WTC11 (cell line): ENCODE measurements around the gene NEO1. TPM values are rescaled to one million over a fixed set of nuclear protein-coding genes. Genes with fewer than 3 reads are reported as not detected.

ENCODE experiments used
- ATAC-seq: fragments of 200-7000 bp; cut with Tn5 transposase; 2 replicates; pipeline ENCODE4 v1.10.0; 2021; ENCODE audit warnings: mild to moderate bottlenecking, moderate library complexity
- CTCF ChIA-PET: fragments of 300-600 bp; sonication (Branson Sonifier 250); formaldehyde crosslinking; loops from one replicate; lab custom pipeline; 2021; ENCODE audit warnings: antibody characterized with exemption; lab: Charles Lee
- POLR2A ChIA-PET: fragments of 350-600 bp; sonication (Branson Sonifier 250); formaldehyde crosslinking; loops from one replicate; lab custom pipeline; 2021; ENCODE audit warnings: antibody characterized with exemption; lab: Charles Lee
- DNase-seq: peaks from one replicate; pipeline ENCODE4 v3.0.0; 2021; ENCODE audit warnings: low spot score
- H3K27ac Mint-ChIP-seq: 2 replicates; pipeline ENCODE4 v1.8.0; 2021; ENCODE audit warnings: mixed read lengths
- H3K27me3 Mint-ChIP-seq: 2 replicates; pipeline ENCODE4 v1.8.0; 2021; ENCODE audit warnings: low read depth, mild to moderate bottlenecking, moderate library complexity, mixed read lengths
- H3K36me3 Mint-ChIP-seq: 2 replicates; pipeline ENCODE4 v1.8.0; 2021; ENCODE audit warnings: mixed read lengths
- H3K4me1 Mint-ChIP-seq: 2 replicates; pipeline ENCODE4 v1.8.0; 2022; ENCODE audit warnings: mixed read lengths
- H3K4me3 Mint-ChIP-seq: 2 replicates; pipeline ENCODE4 v1.8.0; 2021; ENCODE audit warnings: mild to moderate bottlenecking, moderate library complexity, mixed read lengths
- H3K9me3 Mint-ChIP-seq: 2 replicates; pipeline ENCODE4 v1.8.0; 2021; ENCODE audit warnings: mixed read lengths
- ETV6 ChIP-seq: sonication (generic); formaldehyde crosslinking; IDR thresholded peaks from 2 replicates; pipeline ENCODE4 v1.8.1; 2022; ENCODE audit warnings: mild to moderate bottlenecking, missing genetic modification reagents
- FOXK1 ChIP-seq: sonication (generic); formaldehyde crosslinking; IDR thresholded peaks from 2 replicates; pipeline ENCODE4 v1.8.0; 2022; ENCODE audit warnings: mild to moderate bottlenecking, moderate library complexity, missing genetic modification reagents
- IRF2 ChIP-seq: sonication (generic); formaldehyde crosslinking; IDR thresholded peaks from 2 replicates; pipeline ENCODE4 v1.8.0; 2022; ENCODE audit warnings: low read depth, missing genetic modification reagents, borderline replicate concordance
- JAZF1 ChIP-seq: fragments of 250-450 bp; sonication (Bioruptor Pico); IDR thresholded peaks from 2 replicates; pipeline ENCODE4 v1.9.0; 2021; ENCODE audit warnings: moderate library complexity, mild to moderate bottlenecking, inconsistent platforms
- NFATC4 ChIP-seq: fragments of 250-450 bp; sonication (Bioruptor Pico); IDR thresholded peaks from 2 replicates; pipeline ENCODE4 v1.9.0; 2021; ENCODE audit warnings: mild to moderate bottlenecking
- PRRX2 ChIP-seq: fragments of 250-450 bp; sonication (Bioruptor Pico); IDR thresholded peaks from 2 replicates; pipeline ENCODE4 v1.8.0; 2021; ENCODE audit warnings: mild to moderate bottlenecking
- RORB ChIP-seq: fragments of 250-450 bp; sonication (Bioruptor Pico); IDR thresholded peaks from 2 replicates; pipeline ENCODE4 v1.9.0; 2021; ENCODE audit warnings: mild to moderate bottlenecking
- SMAD4 ChIP-seq: sonication (generic); formaldehyde crosslinking; IDR thresholded peaks from 2 replicates; pipeline ENCODE4 v1.8.0; 2022; ENCODE audit warnings: mild to moderate bottlenecking, missing genetic modification reagents
- SP1 ChIP-seq: sonication (generic); formaldehyde crosslinking; conservative IDR thresholded peaks from 2 replicates; pipeline ENCODE4 v1.8.1; 2022; ENCODE audit warnings: missing genetic modification reagents
- TEAD1 ChIP-seq: sonication (generic); formaldehyde crosslinking; IDR thresholded peaks from 2 replicates; pipeline ENCODE4 v1.8.0; 2022; ENCODE audit warnings: mild to moderate bottlenecking, missing genetic modification reagents
- TEAD4 ChIP-seq: sonication (generic); formaldehyde crosslinking; IDR thresholded peaks from 2 replicates; pipeline ENCODE4 v1.8.0; 2022; ENCODE audit warnings: mild to moderate bottlenecking, missing genetic modification reagents
- total RNA-seq: library from RNA; stranded (reverse); gene quantifications from 3 replicates; pipeline ENCODE4 v1.2.3, GENCODE V29; 2021
- TF ChIP-seq, protein P1 (sequence below): fragments of 250-450 bp; sonication (Bioruptor Pico); IDR thresholded peaks from 2 replicates; pipeline ENCODE4 v1.9.0; 2021; ENCODE audit warnings: mild to moderate bottlenecking, borderline replicate concordance
- TF ChIP-seq, protein P2 (sequence below): fragments of 250-450 bp; sonication (Bioruptor Pico); IDR thresholded peaks from 2 replicates; pipeline ENCODE4 v1.9.0; 2021; ENCODE audit warnings: moderate library complexity, mild to moderate bottlenecking, inconsistent platforms, borderline replicate concordance
- TF ChIP-seq, protein P3 (sequence below): fragments of 200-600 bp; IDR thresholded peaks from 2 replicates; pipeline ENCODE4 v1.8.0; 2022; ENCODE audit warnings: antibody characterized with exemption
- TF ChIP-seq, protein P4 (sequence below): sonication (generic); formaldehyde crosslinking; IDR thresholded peaks from 2 replicates; pipeline ENCODE4 v1.8.1; 2023; ENCODE audit warnings: mild to moderate bottlenecking, missing genetic modification reagents
- TF ChIP-seq, protein P5 (sequence below): sonication (generic); formaldehyde crosslinking; IDR thresholded peaks from 2 replicates; pipeline ENCODE4 v1.8.1; 2023; ENCODE audit warnings: mild to moderate bottlenecking, missing genetic modification reagents
- TF ChIP-seq, protein P6 (sequence below): fragments of 250-450 bp; sonication (Bioruptor Pico); IDR thresholded peaks from 2 replicates; pipeline ENCODE4 v2.1.2; 2022; ENCODE audit warnings: mild to moderate bottlenecking, moderate library complexity

The NEO1 gene
- total RNA-seq, 1 experiment from 2014 or later = 37.1 TPM

DNA sequence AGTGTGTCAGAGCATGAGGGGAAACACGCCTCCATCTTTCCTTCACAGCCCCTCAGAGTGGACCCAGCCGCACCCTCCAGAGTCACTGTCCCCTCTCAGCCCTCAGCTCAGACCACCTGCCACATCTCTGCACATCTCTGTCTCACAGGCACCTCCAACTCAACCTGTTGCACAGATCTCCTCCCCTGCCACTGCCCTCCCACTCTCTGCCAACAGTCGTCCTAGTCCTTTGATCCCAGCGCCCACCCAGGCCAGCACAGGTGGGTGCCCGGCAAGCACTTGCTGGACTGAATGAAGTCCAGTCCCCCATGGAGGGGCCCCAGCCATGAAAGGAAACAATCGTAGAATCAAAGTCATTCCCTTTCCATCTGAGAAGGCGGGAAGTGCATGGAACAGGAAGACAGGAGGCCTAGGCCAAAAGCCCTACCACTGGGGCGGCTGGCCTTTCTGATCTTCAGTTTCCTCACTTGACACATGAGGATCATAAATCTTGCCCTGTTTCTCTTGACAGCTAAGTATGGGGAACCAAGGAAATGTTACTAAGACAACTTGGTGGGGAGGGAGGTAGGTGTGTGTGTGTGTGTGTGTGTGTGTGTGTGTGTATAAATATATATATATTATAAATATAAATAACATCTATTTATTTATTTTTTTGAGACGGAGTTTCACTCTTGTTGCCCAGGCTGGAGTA, 288.4 kb downstream of the NEO1 start (continued):
- no peak for TF ChIP-seq FOXK1 (CRISPR knock-in tag)

DNA sequence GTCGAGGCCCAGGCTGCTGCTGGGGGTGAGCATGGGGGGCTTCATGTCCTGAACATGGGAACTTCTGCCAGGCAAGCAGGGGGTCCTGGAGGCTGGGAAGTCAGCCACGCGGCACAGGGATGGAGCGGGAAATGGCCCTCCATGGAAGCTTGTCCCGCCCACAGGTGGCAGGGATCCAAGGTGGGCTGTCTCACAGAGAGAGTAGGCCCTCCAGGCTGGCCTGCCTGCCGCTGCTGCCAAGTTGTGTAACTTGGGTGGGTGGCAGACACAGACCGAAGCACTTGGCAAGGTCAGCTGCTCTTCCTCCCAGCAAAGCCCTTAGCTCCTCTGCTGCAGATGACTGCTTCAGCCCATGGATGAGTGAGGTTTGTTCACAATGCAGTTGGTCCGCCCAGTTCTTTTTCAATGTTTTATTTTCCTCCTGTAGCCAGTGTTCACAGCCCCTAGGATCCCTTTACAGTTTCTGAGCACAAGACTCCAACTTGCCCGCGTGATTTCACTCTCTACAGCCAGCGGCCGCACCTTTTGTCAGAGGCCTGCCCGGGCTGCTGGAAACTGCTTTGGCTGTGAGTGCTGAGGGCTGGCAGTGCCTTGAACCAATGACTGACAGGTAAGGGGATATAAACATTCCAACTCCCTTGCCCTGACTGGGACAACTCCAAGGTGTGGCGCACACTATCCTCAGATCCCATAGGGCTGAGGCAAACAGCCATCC, 289.8 kb downstream of the NEO1 start:
- POLR2A ChIA-PET = no interaction called here
- Mint-ChIP-seq H3K36me3 (peaks cover 14% of the 10 kb centered on the region), H3K4me1 (no peaks in the 10 kb centered on the region), H3K9me3 (peaks cover 9% of the 10 kb centered on the region), H3K27me3 (no peaks in the 10 kb centered on the region), H3K27ac (no peak overlapping the region), H3K4me3 (no peak overlapping the region)
- CTCF ChIA-PET = no interaction called here
- DNase-seq (no peak), ATAC-seq (no peak)
- TF ChIP-seq TEAD1 (CRISPR knock-in tag) = no peak
- TF ChIP-seq, protein P1, sequence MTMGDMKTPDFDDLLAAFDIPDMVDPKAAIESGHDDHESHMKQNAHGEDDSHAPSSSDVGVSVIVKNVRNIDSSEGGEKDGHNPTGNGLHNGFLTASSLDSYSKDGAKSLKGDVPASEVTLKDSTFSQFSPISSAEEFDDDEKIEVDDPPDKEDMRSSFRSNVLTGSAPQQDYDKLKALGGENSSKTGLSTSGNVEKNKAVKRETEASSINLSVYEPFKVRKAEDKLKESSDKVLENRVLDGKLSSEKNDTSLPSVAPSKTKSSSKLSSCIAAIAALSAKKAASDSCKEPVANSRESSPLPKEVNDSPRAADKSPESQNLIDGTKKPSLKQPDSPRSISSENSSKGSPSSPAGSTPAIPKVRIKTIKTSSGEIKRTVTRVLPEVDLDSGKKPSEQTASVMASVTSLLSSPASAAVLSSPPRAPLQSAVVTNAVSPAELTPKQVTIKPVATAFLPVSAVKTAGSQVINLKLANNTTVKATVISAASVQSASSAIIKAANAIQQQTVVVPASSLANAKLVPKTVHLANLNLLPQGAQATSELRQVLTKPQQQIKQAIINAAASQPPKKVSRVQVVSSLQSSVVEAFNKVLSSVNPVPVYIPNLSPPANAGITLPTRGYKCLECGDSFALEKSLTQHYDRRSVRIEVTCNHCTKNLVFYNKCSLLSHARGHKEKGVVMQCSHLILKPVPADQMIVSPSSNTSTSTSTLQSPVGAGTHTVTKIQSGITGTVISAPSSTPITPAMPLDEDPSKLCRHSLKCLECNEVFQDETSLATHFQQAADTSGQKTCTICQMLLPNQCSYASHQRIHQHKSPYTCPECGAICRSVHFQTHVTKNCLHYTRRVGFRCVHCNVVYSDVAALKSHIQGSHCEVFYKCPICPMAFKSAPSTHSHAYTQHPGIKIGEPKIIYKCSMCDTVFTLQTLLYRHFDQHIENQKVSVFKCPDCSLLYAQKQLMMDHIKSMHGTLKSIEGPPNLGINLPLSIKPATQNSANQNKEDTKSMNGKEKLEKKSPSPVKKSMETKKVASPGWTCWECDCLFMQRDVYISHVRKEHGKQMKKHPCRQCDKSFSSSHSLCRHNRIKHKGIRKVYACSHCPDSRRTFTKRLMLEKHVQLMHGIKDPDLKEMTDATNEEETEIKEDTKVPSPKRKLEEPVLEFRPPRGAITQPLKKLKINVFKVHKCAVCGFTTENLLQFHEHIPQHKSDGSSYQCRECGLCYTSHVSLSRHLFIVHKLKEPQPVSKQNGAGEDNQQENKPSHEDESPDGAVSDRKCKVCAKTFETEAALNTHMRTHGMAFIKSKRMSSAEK (CRISPR knock-in tag) = no peak
- TF ChIP-seq, protein P2, sequence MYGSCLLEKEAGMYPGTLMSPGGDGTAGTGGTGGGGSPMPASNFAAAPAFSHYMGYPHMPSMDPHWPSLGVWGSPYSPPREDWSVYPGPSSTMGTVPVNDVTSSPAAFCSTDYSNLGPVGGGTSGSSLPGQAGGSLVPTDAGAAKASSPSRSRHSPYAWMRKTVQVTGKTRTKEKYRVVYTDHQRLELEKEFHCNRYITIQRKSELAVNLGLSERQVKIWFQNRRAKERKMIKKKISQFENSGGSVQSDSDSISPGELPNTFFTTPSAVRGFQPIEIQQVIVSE = no peak
- TF ChIP-seq RORB (CRISPR knock-in tag) = no peak
- no peak for TF ChIP-seq ETV6 (CRISPR knock-in tag)
- TF ChIP-seq JAZF1 (CRISPR knock-in tag) = no peak
- TF ChIP-seq, protein P3, sequence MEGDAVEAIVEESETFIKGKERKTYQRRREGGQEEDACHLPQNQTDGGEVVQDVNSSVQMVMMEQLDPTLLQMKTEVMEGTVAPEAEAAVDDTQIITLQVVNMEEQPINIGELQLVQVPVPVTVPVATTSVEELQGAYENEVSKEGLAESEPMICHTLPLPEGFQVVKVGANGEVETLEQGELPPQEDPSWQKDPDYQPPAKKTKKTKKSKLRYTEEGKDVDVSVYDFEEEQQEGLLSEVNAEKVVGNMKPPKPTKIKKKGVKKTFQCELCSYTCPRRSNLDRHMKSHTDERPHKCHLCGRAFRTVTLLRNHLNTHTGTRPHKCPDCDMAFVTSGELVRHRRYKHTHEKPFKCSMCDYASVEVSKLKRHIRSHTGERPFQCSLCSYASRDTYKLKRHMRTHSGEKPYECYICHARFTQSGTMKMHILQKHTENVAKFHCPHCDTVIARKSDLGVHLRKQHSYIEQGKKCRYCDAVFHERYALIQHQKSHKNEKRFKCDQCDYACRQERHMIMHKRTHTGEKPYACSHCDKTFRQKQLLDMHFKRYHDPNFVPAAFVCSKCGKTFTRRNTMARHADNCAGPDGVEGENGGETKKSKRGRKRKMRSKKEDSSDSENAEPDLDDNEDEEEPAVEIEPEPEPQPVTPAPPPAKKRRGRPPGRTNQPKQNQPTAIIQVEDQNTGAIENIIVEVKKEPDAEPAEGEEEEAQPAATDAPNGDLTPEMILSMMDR = no peak
- no peak for TF ChIP-seq SP1
- TF ChIP-seq NFATC4 (CRISPR knock-in tag) = no peak
- no peak for TF ChIP-seq IRF2
- TF ChIP-seq, protein P4, sequence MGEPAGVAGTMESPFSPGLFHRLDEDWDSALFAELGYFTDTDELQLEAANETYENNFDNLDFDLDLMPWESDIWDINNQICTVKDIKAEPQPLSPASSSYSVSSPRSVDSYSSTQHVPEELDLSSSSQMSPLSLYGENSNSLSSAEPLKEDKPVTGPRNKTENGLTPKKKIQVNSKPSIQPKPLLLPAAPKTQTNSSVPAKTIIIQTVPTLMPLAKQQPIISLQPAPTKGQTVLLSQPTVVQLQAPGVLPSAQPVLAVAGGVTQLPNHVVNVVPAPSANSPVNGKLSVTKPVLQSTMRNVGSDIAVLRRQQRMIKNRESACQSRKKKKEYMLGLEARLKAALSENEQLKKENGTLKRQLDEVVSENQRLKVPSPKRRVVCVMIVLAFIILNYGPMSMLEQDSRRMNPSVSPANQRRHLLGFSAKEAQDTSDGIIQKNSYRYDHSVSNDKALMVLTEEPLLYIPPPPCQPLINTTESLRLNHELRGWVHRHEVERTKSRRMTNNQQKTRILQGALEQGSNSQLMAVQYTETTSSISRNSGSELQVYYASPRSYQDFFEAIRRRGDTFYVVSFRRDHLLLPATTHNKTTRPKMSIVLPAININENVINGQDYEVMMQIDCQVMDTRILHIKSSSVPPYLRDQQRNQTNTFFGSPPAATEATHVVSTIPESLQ (CRISPR knock-in tag) = no peak

DNA sequence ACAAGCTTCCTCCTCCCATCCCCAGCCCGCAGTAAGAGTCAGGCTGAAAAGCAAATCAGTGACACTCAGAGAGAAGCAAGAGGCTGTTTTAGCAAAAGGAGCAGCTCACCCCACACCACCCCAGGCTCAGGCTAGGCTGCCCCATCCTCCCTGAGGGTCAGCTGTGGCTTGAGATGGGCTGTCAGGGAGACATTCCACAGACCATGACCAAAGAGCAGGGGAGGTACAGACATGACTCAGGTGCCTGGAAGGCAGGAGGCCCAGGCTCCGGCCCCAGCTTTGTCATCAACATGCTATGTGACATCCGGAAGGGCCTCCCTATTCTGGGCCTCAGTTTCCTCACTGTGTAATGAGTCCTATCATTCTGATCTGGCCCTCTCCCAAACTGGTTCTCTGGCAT, 291.8 kb downstream of the NEO1 start:
- ATAC-seq (no peak), DNase-seq (no peak)
- H3K27me3 Mint-ChIP-seq = no peaks in the 10 kb centered on the region
- ChIA-PET CTCF (interaction anchor here (0.5 kb wide), 1 partner anchor 70 kb away, joined by 3 read pairs; no protein-coding TSS in a partner anchor), POLR2A (interaction anchor here (0.5 to 1.2 kb wide), 2 partner anchors 24 to 164 kb away, joined by 3 read pairs; no protein-coding TSS in a partner anchor)
- TF ChIP-seq PRRX2 (CRISPR knock-in tag) (no peak), FOXK1 (CRISPR knock-in tag) (no peak), TEAD4 (no peak), SMAD4 (CRISPR knock-in tag) (no peak)
- TF ChIP-seq, protein P5, sequence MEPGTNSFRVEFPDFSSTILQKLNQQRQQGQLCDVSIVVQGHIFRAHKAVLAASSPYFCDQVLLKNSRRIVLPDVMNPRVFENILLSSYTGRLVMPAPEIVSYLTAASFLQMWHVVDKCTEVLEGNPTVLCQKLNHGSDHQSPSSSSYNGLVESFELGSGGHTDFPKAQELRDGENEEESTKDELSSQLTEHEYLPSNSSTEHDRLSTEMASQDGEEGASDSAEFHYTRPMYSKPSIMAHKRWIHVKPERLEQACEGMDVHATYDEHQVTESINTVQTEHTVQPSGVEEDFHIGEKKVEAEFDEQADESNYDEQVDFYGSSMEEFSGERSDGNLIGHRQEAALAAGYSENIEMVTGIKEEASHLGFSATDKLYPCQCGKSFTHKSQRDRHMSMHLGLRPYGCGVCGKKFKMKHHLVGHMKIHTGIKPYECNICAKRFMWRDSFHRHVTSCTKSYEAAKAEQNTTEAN (CRISPR knock-in tag) = no peak
- TF ChIP-seq, protein P6, sequence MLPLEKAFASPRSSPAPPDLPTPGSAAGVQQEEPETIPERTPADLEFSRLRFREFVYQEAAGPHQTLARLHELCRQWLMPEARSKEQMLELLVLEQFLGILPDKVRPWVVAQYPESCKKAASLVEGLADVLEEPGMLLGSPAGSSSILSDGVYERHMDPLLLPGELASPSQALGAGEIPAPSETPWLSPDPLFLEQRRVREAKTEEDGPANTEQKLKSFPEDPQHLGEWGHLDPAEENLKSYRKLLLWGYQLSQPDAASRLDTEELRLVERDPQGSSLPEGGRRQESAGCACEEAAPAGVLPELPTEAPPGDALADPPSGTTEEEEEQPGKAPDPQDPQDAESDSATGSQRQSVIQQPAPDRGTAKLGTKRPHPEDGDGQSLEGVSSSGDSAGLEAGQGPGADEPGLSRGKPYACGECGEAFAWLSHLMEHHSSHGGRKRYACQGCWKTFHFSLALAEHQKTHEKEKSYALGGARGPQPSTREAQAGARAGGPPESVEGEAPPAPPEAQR (CRISPR knock-in tag) = no peak
- H3K36me3 Mint-ChIP-seq = peaks cover 14% of the 10 kb centered on the region
- no peak overlapping the region for H3K27ac Mint-ChIP-seq
- peaks cover 9% of the 10 kb centered on the region for H3K9me3 Mint-ChIP-seq
- H3K4me3 Mint-ChIP-seq = no peak overlapping the region
- H3K4me1 Mint-ChIP-seq = peaks cover 13% of the 10 kb centered on the region
